DMS53 (cell line): ENCODE results near the gene APP.
"Not testable (repeated sequence)": the region's sequence is repeated elsewhere in the genome, so short reads cannot be mapped to it uniquely, and the experiment has no call there.

Source experiments
- DNase-seq: peaks from one replicate; lab custom pipeline; 2025; lab: John Stamatoyannopoulos, UW

The APP gene

DNA sequence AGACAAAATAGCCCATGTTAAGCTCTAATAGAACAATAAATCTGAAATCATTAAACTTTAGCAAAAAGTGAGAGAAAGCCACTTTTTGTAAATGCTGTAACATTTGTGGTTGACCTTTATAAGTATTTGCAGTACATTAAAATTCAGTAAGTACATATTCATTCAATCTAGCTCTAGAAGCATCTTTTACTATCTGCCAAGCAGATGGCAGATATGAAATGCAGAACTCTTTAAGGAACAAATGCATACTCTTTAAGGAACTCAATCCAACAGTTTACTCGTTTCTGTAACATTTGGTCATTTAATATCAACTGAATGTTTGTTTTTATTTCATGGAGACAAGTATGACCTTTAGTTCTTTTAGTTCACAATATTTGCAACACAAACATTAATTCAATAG, 150.1 kb downstream of the APP start:
- no peak for DNase-seq

DNA sequence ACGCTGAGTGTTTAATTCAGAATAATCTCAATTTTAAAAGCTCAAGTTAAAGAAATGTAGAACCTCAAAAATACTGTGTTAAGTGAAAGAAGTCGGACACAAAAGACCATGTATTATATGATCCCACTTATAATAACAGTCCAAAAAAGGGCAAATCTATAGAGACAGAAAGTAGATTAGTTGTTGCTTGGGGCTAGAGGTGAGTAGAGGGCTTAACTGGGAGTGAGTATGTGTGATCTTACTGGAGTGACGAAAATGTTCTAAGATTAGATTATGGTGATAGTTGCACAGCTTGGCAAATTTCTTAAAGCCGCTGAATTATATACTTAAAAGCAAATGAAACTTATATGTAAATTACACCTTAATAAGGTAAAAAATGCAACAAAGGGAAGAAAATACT, 150.5 kb downstream of the APP start:
- DNase-seq = no peak

DNA sequence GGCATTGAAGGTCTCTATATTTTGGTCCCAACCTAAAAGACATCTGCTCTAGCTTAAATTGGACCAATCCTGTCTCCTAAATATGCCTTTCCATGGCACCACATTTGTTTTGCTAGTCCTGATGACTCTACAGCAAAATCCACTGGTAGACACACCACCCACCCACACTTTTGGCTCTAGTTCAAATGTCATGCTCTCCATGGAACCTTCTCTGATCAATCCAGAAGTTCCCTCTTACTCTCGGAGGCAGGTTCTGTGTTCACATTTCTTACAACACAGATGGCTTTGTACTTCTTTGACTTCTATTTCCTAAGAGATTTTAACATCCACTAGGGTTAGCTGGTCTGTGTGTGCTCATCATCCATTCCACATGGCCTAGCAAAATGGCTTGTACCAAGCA, 151.3 kb downstream of the APP start:
- DNase-seq = no peak

DNA sequence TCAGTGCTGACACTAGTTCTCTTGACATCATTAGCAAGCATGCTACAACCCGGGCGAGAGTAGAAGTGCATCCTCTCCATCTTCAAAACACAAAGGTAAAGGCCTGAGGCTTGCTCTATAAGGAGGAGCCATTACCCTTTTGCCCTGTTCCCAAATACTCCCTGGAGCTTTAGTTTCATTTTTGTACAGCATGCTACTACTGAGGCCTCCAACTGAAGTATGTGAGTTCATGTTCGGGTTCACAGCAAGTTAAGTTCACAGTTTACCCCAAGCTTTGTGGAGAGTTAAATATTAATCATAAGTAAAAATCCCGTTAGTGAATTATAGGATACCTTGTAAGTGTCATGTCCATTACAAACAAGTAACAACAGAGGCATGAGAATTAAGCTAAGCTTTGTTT, 156.6 kb downstream of the APP start:
- DNase-seq = no peak

DNA sequence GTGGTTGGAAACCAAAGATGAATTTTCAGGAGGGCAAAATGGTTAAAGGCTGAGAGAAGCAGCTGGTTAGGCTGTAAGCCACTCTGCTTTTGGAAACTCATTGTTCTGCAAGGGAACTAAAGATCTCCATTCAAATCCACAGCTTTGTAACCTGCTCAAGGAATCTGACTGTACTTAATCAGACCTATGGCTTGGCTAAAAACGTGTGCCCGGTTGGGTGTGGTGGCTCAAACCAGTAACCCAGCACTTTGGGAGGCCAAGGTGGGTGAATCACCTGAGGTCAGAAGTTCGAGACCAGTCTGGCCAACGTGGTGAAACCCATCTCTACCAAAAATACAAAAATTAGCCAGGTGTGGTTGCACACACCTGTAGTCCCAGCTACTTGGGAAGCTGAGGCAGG, 158.1 kb downstream of the APP start:
- DNase-seq = not testable (repeated sequence)

DNA sequence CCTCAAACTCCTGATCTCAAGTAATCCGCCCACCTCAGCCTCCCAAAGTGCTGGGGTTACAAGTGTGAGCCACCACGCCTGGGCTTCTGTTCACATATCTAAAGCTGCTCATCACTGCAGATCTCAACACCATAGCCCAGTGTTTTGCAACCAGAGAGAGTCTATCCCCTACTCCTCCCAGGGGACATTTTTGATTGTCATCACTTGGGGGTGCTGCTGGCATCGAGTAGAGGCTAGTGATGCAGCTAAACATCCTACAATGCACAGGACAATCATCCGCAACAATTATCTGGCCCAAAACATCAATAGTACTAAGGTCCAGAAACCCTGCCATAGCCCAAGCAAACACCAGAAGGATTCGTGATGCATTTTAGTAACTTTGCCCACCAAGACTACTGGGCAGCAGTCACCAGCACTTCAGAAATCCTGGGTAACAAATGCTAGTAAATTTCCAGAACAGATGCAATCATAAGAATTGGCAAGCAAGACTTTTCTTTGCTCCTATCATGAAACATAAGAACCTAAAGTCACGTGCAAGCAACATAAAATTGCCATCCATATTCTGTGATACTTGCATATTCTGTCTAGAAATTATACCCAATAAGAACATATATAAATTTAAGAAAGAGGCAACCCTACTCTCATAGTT, 159.2 kb downstream of the APP start:
- no peak for DNase-seq

DNA sequence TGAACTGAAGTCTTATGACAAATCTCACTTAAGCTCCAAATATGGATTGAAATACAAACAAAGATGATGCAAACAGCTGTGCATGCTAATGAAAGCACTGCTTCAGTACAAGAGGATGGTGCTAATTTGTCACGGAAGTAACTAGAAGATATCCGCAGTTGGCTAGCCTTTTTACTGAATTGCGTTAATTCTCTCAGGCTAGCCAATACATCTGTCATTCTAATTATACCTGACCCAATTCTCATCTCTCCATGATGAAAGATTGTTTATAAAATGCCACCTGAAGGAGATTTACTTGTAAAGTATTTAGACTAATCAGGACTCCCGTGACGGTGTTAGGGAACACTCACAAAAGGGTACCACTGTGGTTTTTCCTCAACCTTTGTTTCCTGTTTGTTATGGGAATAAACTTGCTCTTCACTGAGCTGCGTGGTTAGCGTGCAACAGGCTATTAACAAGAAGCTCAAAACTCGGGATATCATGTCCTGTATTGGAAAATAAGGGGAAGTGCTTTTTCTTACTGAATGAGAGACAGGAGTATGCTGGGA, 162.5 kb downstream of the APP start:
- DNase-seq = peak; percentile 79

DNA sequence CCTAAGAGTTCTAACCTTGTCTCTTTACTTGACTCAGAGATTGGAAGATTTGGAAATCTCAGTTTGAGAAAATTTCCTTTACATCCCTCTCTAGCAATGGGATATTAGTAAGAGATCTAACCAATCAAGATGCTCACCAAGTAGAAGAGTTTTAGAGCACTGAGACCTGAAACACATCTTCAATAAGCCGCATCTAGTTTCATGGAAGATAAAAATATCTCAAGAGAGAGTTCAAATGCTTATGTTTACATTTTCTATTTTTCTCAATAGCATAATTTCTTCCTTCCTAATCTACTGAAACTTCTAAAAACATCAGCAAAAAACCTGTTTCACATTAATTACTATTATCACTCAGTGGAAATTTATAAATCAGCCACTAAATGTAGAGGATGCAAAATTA, 165.1 kb downstream of the APP start:
- no peak for DNase-seq

DNA sequence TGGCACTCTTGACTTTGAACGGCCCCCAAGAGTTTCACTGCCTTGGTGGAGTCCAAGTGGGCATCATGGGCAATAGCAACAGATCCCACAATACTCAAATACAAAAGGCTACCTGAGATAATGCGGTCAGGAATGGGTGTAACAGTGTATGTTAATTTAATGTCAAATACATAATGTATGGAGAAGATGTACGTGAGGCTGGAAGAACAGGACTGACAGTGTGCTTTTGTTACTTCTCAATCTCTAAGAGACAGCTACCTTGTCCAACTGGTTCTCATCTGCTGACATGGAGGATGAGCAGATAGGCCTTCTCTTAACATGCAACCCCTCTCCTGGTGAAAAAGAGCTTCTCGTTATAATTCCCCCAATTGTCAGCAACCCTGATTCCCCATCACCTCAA, 167.2 kb downstream of the APP start:
- no peak for DNase-seq

DNA sequence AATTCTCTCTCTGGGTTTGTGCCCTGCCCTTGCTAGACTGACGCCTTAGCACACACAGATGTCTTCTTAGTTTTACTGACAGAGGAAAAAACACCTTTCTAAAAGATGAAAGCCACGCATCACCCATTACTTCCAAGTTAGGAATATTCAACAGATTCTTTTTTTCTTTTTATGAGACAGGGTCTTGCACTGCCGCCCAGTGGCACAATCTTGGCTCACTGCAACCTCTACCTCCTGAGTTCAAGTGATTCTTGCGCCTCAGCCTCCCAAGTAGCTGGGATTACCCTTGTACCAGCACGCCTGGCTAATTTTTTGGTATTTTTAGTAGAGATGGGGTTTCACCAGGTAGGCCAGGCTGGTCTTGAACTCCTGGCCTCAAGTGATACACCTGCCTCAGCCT, 169.2 kb downstream of the APP start:
- no peak for DNase-seq

DNA sequence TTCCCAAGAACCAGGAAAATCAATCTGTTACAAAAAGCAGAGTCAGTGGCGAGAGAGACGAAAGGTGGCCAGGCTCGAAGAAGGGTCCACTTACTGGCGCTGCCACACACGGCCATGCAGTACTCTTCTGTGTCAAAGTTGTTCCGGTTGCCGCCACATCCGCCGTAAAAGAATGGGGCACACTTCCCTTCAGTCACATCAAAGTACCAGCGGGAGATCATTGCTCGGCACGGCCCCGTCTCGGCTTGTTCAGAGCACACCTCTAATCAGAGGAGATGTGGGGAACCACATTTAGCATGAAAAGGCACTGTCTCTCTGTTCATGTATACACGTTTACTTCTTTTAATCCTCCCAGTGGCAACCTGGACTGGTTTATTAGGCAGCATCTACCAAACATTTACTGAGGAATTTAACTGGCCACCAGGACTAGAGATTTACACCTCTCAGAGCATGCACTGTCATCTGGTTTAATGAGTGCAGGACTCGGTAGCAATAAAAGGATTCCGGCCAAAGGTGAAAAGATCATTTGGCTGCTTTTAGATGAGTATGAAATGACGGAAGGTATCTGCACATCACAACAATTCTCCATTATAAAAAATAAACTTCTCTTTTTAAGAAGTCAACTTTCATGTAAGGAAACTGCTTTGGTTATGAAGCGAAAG, 170.5 kb downstream of the APP start:
- DNase-seq = no peak

DNA sequence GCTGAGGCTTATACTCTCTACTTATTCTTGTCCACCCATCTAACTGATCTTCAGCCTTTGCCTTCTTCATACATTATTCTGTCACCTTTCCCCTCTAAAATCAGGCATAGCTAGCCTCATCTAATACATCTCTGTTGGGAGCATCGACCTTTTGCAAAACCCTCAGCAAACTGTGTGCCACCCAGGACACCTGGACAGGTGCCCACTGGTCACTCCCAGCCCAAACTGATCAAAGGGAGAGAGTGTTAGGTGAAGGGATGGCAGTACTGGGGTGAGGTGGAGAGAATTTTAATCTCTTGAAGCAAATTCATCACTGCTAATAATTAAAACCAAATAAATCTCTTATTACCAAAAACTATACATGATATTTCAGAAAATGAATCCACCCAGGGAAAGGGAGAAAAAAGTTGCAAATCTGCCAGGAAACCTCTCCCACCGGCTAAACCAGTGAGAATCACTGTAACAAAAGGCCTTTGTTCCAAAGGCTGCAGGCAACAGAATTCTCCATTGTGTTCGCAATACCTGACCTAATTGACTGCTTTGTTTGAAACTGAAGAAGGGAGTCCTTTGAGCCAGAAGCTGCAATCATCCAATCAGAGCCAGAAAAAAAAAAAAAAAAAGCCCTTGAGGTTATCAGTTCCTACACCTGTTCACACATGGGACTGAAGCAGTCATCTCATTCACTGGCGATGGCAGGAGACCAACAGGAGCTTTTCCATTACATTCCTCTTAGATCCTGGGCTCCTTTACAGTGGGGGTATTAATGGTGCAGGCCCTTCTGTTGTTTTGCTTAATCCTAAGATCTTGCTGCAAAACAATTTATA, 172.6 kb downstream of the APP start:
- DNase-seq = peak; percentile 92

DNA sequence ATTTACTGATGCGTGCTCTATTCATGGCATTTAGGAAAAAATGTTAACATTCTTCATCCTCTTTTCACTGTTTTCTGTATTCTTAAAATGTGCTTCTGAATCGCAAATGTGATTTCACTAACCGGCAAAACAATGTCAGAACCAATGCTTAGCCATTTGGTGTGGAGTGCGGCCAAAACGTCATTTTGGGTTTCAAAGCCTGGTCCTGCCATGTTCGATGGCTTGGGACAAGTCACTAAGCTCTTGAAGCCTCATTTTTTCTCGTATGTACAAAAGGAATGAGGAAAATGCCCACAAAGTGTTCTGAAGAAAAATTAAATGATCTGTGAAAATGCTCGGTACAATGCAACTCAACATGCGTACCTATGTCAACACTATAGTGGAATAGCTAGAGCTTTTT, 175.3 kb downstream of the APP start:
- DNase-seq = no peak

DNA sequence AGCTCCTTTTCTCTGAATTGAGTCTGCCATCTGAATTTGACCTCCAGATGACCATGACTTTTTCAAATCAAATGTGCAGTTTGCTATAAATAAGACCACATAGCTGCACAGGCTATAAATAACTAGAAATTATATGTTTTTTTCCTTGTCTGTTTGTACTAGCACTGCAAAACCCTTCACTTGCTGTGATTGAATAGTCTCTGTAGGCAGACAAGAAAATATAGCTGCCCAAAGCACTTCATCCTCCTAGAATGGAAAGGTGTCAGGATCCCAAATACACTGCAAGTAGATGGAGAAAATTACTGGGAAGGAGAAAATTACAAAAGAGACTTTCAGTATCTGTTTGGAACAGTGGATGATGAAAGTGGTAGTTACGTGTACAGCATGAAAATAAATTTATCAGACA, 175.8 kb downstream of the APP start:
- DNase-seq = no peak

DNA sequence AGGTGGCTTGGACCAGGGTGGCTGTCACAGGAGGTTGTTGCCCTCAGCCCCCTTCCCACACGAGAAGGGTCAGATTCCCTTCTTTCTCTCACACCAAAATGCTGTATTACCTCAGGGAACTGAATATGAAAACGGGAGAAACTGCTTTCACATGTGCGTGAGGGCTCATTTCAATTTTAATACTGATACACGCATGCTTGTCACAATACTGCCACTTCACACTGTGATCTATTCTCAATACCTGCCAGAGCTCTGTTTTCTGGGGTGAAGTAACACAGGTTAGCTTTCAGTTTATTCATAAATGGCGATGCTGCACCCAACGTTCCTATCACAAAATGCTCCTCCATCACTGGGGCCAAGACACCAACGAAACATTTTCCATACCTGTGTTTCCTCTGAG, 181.8 kb downstream of the APP start:
- no peak for DNase-seq

DNA sequence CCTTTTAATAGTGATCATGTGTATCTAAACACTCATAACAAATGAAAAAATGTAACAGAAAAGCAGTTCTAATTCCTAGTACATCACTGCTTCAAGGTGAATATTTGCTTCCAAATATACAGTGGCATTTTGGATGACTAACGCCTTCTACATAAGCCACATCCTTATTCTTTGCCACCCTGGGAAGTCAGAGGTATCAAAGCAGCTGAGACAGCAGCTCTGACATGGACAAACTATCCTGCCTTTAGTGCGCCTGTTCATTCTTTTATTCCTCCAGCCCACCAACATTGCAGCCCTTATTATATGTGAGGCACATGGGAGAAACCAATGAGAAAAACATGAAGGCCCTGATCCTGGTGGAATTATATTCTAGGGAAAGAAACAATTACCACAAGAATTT, 183.0 kb downstream of the APP start:
- DNase-seq = no peak

DNA sequence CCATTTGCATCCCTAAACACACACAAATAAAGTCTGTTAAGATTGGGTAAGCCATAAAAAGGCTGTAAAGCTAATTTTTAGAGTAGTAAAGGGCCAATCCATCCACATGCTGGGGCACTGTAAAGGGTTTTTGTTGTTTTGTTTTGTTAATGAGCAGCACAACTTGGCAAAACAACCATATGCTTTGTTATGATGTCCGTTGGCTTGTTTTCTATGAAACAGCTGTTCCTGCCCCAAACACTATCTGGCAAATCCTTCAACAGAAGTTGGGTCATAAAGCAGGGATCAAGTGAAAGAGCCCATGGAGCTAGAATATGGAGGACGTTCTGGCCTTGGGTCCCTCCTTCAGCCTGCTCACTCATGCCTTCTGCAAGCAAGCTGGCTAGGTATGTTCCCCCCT, 183.6 kb downstream of the APP start:
- no peak for DNase-seq

DNA sequence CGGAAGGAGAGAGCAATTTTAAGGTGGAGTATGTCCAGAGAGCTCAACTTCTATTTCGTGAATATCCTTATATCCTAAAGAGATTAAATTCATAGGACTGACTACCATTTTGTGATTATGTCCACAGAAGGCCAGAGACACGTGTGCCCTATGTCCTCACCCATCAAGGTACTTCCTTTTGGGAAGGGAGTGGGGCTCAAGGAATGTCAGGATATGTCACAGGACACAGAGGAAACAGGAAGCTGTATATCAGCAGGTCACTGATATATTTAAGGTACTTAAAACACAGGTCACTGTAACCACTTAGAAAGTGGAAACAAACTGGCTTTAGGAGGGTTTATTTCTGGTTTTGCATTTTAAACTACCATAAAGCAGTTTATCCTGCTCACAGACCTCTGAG, 184.6 kb downstream of the APP start:
- DNase-seq = no peak

DNA sequence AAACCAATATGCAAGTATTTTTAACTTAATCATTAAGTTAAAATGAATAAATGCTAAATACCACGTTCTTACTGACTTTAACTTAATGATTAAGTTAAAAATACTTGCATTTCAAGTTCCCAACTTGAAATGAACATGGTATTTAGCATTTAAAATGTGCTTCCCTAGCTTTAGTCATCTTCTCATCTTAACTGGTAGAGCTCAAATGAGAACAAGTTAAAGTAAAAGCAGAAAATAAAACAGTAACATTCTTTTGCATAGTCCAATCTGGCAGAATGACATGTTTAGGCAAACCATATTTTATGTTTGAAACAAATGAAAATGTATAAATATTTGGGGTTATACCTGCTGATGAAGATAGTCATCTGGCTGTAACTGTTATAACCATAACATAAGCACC, 186.0 kb downstream of the APP start:
- no peak for DNase-seq

DNA sequence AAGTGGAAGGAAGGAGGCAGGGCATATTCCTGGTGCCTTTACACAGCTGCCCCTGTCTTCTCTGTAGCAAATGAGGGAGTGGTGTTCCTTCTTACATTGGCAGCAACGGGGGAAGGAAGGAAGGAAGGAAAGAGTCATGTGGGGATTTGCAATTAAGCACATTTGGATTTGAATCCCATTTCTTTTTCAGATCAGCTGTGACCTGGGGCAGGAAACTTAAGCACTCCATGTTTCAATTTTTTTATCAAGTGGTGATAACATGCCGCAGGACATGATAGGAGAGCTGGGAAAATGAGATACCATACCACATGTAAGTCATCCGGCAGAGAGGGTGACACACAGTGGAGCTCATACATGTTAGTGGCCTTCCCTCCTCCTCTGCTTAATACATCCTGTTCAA, 186.8 kb downstream of the APP start:
- DNase-seq = no peak

DNA sequence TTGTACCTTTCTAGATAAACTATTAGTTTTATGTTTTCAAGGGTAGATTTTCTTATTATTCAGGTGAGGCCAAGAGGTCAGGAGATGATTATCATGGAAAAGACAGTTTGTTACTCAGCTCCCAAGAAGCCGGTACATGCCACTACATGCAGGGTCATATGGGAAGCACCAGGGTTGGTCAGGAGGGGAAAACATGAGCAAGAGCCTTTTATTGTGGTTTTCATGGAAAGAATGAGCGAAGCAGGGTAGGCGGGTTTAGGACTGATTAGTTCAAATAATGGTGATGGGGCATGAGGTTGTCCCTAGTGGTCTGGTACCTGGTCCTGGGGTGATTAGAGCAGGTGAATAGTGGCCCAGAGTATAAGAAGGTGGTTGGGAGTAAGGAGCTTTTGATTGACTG, 189.9 kb downstream of the APP start:
- DNase-seq = no peak

DNA sequence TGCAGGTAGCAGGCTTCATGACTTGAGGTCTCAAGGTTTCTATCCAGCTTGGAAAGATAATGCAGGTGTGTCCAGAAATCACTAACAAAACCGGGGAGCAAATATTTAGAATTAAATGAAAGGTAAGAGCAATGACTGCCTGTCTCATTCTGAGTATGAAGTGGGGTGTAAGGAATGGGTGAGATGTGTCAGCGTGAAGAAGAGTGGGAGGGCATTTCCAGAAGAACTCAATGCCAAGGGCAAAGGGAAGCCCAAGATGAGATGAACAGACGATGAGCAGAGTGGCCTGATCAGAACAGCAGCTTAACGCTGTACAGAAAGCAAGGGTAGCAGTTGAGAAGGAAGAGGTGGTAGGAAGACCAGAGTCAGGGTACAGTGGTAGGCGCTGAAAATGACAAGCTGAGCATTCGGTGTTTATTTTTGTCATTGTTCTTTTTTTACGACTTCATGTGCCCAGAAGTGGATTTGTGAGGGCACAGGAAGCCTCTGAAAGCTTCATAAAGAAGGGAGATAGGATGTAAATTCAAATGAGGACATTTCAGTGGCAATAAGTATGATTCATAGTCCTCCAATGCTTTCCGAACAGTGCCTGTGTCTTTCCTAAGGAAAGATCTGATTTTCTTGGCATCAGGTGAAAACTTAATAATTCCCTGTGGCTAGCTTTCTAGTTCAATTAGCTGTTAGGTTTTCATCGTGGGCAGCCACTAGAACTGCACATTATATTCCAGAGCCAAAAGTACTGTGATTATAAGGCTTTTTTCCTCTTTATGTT, 190.5 kb downstream of the APP start:
- no peak for DNase-seq
